ENCODE data around the gene PLIN3. TPM values are rescaled to one million over a fixed set of nuclear protein-coding genes. Genes with fewer than 3 reads are reported as not detected.

Gene PLIN3, protein sequence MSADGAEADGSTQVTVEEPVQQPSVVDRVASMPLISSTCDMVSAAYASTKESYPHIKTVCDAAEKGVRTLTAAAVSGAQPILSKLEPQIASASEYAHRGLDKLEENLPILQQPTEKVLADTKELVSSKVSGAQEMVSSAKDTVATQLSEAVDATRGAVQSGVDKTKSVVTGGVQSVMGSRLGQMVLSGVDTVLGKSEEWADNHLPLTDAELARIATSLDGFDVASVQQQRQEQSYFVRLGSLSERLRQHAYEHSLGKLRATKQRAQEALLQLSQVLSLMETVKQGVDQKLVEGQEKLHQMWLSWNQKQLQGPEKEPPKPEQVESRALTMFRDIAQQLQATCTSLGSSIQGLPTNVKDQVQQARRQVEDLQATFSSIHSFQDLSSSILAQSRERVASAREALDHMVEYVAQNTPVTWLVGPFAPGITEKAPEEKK
- polyA plus RNA-seq (ENCODE audit: insufficient read length in 3 of 3), result 10 to 100 TPM; 41.0 to 56.2 (median 50.9) TPM
- long read RNA-seq, donor 1, transcript PLIN3-201 (8 exons, 2,333 nt), result major isoform, 19 of 37 reads
- long read RNA-seq, donor 1, partial matches to known transcripts, result 16 of 37 reads
- long read RNA-seq, donor 1, other reads (novel, unspliced or antisense), result 0 of 37 reads
- long read RNA-seq, donor 2, transcript PLIN3-201 (8 exons, 2,333 nt), result major isoform, 22 of 23 reads
- long read RNA-seq, donor 2, partial matches to known transcripts, result 0 of 23 reads
- long read RNA-seq, donor 2, other reads (novel, unspliced or antisense), result 0 of 23 reads
- long read RNA-seq, donor 3, transcript PLIN3-201 (8 exons, 2,333 nt), result major isoform, 38 of 57 reads
- long read RNA-seq, donor 3, transcript PLIN3-202 (8 exons, 1,535 nt), result minor isoform, 5 of 57 reads
- long read RNA-seq, donor 3, partial matches to known transcripts, result 14 of 57 reads
- long read RNA-seq, donor 3, other reads (novel, unspliced or antisense), result 0 of 57 reads
- long read RNA-seq, donor 4, transcript PLIN3-201 (8 exons, 2,333 nt), result major isoform, 16 of 39 reads
- long read RNA-seq, donor 4, partial matches to known transcripts, result 22 of 39 reads
- long read RNA-seq, donor 4, other reads (novel, unspliced or antisense), result 0 of 39 reads
- long read RNA-seq, donor 5, result 0 reads
- long read RNA-seq, donor 6, transcript PLIN3-201 (8 exons, 2,333 nt), result major isoform, 26 of 38 reads
- long read RNA-seq, donor 6, partial matches to known transcripts, result 12 of 38 reads
- long read RNA-seq, donor 6, other reads (novel, unspliced or antisense), result 0 of 38 reads
- long read RNA-seq, donor 7, transcript PLIN3-201 (8 exons, 2,333 nt), result major isoform, 23 of 41 reads
- long read RNA-seq, donor 7, partial matches to known transcripts, result 17 of 41 reads
- long read RNA-seq, donor 7, other reads (novel, unspliced or antisense), result 0 of 41 reads
- long read RNA-seq, donor 8, result 0 reads
- long read RNA-seq, donor 9, transcript PLIN3-201 (8 exons, 2,333 nt), result major isoform, 22 of 43 reads
- long read RNA-seq, donor 9, partial matches to known transcripts, result 21 of 43 reads
- long read RNA-seq, donor 9, other reads (novel, unspliced or antisense), result 0 of 43 reads
- long read RNA-seq, donor 10, transcript PLIN3-201 (8 exons, 2,333 nt), result major isoform, 23 of 41 reads
- long read RNA-seq, donor 10, partial matches to known transcripts, result 17 of 41 reads
- long read RNA-seq, donor 10, other reads (novel, unspliced or antisense), result 0 of 41 reads
- long read RNA-seq, donor 11, transcript PLIN3-201 (8 exons, 2,333 nt), result major isoform, 17 of 51 reads
- long read RNA-seq, donor 11, partial matches to known transcripts, result 32 of 51 reads
- long read RNA-seq, donor 11, other reads (novel, unspliced or antisense), result 0 of 51 reads
- long read RNA-seq, donor 12, transcript PLIN3-201 (8 exons, 2,333 nt), result major isoform, 7 of 7 reads
- long read RNA-seq, donor 12, partial matches to known transcripts, result 0 of 7 reads
- long read RNA-seq, donor 12, other reads (novel, unspliced or antisense), result 0 of 7 reads
- long read RNA-seq, donor 13, result 0 reads
- long read RNA-seq, donor 14, transcript PLIN3-201 (8 exons, 2,333 nt), result major isoform, 21 of 29 reads
- long read RNA-seq, donor 14, partial matches to known transcripts, result 8 of 29 reads
- long read RNA-seq, donor 14, other reads (novel, unspliced or antisense), result 0 of 29 reads
- long read RNA-seq, donor 15, transcript PLIN3-201 (8 exons, 2,333 nt), result major isoform, 15 of 15 reads
- long read RNA-seq, donor 15, partial matches to known transcripts, result 0 of 15 reads
- long read RNA-seq, donor 15, other reads (novel, unspliced or antisense), result 0 of 15 reads
- long read RNA-seq, donor 16, transcript PLIN3-202 (8 exons, 1,535 nt), result minor isoform, 5 of 190 reads
- long read RNA-seq, donor 16, transcript PLIN3-201 (8 exons, 2,333 nt), result major isoform, 75 of 190 reads
- long read RNA-seq, donor 16, partial matches to known transcripts, result 109 of 190 reads
- long read RNA-seq, donor 16, other reads (novel, unspliced or antisense), result 0 of 190 reads

DNA sequence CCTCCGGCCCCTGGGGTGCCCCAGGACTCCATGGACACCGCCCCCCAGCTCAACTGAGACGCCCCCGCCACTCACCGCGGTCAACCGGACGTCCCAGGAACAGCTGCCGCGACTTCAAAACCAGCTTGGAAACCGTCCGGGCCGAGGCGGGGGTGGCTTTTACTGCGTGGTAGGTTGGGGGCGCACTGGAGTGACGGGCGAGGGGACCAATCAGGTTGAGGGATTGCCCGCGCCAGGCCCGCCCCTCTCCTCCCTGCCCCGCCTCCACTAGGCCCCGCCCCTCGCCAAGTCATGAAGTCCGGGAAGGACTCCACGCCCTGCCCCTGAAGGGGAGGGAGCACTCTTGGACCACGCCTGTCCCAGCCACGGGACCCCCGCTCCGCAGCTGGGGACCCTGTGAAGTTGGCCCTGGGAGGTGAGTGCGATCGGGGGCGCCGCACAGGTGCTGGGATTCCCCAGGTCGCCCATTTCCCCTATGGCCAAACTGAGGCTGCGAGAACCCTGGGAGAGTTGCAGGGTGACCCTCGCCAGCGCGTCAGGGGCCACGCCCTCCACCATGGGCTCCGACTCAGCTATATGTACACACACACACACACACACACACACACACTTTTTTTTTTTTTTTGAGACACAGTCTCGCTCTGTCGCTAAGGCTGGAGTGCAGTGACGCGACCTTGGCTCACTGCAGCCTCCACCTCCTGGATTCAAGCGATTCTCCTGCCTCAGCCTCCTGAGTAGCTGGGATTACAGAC, at the start of gene PLIN3:
TSS of gene PLIN3 (minus strand) at position 134 of the 752 bp plus-strand sequence. CDS start 6,273 bp downstream, outside the sequence.
- DNase-seq (ENCODE audit: extremely low read depth in 1 of 11, low read depth in 9 of 11, low spot score in 4 of 11), result peak in 10 of 11 donors; percentile 83 to 92 (median 90)

DNA sequence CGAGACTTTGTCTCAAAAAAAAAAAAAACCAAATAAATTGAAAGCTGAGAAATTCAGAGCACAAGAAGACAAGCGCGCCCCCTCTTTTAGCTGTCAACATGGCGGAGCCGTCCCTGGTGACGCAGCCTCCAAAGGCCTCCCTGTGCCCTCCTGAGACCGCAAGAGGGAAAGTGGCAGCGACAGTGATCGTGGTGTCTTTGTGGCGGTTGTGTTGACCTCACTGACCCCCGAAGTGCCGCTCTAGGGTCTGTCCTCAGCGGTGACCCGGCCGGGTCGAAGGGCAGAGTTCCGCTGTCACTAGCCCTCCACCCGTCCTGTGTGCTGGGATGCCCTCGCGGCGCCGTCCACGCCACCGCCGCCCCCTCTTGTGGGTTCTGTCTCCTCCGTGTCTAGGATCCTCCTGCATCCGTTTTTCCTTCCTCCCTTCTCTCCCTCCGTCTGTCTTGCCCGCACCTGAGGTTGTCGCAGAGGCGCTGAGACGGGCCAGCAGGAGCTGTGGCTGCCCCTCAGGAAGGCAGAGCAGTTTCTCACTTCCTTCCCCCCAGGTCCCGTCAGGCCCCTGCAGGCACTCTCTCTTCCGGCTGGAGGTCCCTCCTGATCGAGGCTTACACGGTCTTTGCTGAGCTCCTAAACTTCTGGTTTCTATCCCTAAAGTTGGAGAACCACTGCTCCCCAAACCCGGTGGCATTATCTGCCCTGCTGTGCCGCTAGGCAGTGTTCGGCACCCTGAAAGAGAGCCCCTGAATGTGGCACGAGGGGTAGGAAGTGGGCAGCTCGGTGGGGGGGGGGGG, 49.0 kb upstream of the PLIN3 start:
- DNase-seq (ENCODE audit: extremely low read depth in 1 of 11, low read depth in 9 of 11, low spot score in 4 of 11), result no peak

DNA sequence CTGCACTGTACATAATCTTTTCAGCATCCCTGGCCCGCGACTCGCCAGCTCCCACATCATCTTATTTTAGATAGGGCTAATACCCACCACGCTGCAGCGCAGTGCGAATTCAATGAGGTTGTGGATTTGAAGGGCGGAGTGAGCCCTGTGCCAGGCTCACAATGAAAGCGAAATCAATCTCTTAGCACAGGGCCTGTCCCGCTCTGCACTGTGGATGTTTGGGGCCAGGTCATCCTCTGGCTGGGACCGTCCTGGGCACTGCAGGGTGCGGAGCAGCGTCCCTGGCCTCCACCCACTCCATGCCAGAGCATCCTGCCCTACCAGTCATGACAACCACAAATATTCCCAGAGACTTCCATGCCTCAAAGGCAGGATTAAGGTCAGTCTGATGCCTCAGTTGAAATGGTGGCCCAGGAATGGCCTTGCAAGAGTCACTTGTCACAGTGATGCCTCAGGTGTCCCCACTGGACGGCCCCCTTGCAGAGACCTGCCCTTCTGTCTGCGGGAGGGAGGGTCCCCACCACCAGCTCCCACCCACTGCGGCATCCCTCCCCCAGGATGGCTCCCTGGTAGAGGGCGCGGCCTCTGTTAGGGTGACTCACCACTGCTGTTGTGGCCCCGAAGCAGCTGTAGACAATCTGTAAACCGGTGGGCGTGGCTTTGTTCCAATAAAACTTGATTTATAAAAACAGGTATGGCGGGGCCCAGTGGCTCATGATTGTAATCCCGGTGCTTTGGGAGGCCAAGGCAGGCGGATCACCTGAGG, 47.5 kb upstream of the PLIN3 start:
- no peak for DNase-seq (ENCODE audit: extremely low read depth in 1 of 11, low read depth in 9 of 11, low spot score in 4 of 11)

DNA sequence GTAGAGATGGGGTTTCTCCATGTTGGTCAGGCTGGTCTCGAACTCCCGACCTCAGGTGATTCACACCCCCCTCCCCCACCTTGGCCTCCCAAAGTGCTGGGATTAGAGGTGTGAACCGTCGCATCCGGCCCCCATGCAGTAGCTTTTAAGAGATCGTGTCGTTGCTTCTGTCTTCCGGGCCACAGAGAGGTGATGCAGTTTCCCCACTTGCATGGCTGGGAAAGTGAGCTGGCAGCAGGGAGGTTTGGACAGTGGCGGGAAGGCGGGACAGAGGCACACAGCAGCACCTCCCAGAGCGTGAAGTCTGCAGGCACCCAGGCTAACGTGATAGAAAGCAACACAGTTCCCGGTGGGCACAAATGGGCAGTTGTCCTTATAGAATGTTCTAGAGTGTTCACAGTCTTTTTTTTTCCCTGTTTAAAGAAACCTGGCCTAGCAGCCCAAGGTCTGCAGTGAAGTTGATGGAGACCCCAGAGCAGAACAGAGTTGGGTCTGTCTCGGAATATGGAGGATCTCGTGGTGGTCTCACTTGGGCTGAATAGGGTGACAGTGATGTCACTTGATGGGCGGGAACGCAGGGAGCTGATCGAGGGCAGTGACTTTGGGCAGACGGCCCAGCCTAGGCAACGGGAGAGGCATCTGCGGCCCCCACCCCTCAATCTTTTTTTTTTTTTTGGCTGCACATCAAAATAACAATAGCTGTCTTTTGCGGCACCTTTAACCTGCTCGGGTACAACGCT, 46.7 kb upstream of the PLIN3 start:
- no peak for DNase-seq (ENCODE audit: extremely low read depth in 1 of 11, low read depth in 9 of 11, low spot score in 4 of 11)

DNA sequence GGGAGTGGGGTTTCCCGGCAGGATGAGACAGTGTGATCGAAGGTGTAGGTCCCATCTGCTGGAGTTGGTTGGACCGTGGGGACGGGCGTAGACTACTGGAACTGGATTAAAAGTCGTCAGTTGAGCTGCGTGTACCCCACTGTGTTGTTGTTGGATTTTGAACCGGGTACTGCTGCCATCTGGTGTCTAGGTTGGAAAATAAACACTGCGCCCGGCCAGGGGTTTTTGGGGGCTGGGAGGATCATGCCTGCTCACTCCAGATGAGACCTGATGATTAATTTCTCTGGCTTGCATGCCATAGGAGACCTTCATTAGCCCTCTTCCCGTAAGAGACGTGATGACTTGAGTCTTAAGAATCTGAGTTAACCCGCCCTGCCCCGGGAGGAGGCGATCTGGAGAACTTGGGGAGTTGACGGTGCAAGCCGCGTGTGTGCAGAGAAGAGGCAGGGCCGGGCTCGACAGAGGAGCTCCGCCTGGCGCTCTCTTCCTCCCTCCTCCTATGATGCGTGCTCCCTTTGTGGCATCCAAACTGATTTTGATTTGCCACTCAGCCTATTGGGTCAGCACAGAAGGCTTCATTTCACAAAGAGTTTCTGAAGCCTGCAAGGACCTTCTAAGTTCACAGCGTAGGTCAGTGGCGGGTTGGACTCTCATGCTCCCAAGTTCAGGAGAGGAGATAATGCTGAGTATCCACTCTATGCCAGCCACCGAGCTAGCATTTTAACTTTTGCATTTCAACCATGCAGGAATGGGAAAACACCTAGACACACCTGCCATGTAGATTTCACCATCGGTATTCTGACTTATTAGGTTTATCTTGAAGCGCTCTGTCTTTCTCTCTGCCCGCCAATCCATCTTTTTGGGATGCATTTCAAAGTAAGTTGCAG, 44.6 kb upstream of the PLIN3 start:
- peak in 4 of 11 donors; percentile 50 to 68 (median 60) for DNase-seq (ENCODE audit: extremely low read depth in 1 of 11, low read depth in 9 of 11, low spot score in 4 of 11)

DNA sequence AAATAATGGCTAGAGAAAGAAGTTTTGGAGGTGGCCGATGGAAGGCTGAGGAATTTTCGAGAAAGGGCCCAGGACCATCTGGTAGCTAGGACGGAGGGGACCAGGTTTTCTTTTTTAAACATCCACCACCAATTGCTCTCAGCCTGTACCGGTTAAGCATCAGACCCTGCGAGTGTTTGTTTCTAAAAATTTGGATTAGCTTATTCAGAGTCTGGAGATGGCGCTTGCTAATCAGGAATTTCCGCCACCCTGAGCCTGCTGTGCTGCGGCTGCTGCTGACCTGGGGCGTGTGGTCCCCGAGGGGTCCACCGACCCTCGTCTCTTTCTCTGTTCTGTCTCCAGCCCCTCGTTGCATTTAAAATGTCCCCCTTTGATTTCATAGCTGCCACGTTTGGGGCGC, 43.8 kb upstream of the PLIN3 start:
- no peak for DNase-seq (ENCODE audit: extremely low read depth in 1 of 11, low read depth in 9 of 11, low spot score in 4 of 11)

DNA sequence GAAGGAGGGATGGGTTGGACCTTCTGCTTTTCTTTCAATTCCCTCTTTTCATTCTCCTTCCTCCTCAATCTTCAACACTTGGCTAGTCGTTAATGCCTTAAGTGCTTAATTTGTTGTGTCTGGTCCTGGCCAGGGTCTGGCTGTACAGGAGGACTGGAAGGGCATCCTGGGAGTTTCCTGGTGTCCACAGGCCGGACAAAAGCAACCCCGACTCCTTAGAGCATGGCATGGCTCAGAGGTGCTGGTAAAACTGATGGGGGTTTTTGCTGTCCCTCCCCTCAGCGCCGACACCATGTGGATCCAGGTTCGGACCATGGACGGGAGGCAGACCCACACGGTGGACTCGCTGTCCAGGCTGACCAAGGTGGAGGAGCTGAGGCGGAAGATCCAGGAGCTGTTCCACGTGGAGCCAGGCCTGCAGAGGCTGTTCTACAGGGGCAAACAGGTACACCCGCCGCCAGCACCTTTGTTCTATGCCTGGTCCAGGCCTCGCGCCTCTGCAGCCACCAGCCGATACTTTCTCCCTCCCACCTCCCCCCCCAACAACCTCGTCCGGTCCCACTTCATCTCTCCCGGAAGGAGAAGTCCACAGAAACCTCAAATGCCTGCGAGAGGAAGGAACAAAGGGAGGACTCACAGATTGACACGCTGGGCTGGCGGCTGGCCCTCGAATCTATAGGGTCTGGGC, 43.3 kb upstream of the PLIN3 start:
- DNase-seq (ENCODE audit: extremely low read depth in 1 of 11, low read depth in 9 of 11, low spot score in 4 of 11), result no peak

DNA sequence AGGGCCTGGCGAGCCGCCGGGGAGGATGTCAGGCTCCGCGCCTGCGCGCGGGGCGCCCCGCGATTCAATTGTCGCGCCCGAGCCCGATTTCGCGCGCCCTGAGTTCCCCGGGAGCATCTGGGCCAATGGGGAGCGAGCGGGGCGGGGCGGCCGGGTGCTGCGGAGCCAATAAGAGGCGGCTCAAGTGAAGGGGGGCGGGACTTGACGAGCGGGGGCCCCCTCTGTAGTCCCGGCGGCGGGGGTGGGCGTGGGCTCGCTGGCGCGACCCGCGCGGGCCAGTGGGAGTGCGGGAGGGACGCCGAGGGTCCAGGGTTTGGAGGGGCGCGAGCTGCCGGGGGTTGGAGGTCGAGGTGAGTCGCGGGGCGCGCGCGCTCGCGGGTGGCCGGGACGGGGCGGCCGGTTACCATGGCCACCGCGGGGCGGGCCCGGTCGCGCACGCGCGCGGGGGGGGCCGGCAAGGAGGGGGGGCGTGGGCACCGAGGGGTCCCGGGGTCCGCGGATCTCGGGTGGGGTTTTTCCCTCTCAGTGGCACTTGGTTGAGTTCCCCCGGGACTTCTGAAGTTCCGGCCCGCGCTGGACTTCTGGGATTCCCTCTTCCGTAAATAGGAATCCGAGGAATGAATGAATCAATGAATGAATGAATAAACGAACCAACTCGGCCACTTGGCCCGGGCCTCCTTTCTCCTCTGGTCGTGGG, 42.6 kb upstream of the PLIN3 start:
- peak in 8 of 11 donors; percentile 75 to 90 (median 88) for DNase-seq (ENCODE audit: extremely low read depth in 1 of 11, low read depth in 9 of 11, low spot score in 4 of 11)

DNA sequence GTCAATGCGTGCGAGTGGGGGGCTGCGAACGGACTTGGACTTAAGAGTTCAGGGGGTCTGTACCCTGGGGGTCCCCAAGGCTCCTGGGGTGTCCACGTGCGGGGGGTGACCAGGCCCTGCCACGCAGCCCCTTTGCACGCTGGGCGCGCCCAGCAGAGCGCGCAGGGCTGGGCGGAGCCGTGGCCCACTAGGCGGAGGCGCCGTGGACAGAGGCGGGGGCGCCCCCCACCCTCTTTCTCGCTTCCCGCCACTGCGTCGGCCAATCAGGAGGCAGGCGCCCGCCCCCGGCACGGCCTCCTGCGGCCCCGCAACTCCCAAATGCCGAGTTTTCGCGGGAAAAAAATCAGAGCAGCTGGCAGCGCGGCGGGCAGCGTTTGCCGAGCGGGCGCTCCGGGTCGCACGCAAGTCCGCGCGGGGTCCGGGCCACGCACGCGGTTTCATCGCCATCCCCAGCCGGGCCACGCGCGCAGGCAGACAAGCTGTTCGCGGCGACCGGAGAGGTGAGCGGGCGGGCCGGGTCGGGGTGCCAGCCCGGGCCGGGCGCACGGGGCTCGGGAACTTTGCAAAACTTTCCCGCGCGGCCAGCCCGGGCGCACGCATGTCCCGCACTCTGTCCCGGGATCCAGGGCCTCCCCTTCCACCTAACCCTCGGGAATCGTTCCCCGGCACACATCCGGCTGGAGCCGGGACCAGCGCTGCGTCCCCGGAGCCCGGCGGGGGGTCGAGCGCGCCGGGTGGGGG, 41.9 kb upstream of the PLIN3 start, which contains the start of gene UHRF1:
TSS of gene UHRF1 (plus strand) at position 346 of the 741 bp plus-strand sequence. CDS start 1,385 bp downstream, outside the sequence.
- no peak for DNase-seq (ENCODE audit: extremely low read depth in 1 of 11, low read depth in 9 of 11, low spot score in 4 of 11)

DNA sequence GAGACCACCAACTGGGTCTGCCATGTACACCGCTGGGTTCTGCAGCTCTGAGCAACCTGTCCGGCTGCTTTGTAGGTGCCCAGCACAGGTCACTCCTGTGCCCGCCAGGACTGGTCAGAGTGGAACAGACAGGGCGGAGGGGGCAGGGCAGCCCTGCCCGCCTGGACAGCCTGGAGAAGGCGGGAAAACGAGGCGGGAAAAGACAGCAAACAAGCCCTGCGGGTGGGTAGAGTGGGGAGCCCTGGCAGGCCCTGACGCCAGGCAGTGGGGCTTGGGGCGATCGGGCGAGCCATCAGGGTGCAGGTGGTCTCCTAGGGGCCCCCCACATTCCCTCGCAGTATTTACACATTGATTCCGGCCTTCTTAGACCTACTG, 41.3 kb upstream of the PLIN3 start:
- DNase-seq (ENCODE audit: extremely low read depth in 1 of 11, low read depth in 9 of 11, low spot score in 4 of 11), result no peak

DNA sequence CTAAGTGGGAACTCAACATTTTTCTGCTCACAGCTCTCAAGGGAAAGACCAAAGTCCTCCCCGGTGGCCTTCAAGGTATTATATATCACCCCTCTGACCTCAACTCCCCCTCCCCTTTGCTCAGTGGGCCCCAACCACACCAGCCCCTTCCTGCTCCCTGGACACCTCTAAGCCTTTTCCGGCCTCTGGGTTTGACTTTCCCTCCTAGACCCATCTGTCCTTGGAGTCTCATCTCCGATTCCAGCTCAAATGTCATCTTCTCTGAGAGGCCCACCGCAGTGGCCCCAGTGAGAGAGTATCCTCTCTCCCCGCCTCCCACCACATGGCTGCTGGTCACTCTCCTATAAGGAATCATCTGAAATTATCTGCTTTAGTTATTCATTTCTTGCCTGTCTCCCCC, 40.9 kb upstream of the PLIN3 start:
- DNase-seq (ENCODE audit: extremely low read depth in 1 of 11, low read depth in 9 of 11, low spot score in 4 of 11), result peak in 1 of 11 donors; percentile 68
